A673 (cell line): ENCODE data around the gene ZFP28.

ENCODE experiments used
- CTCF ChIP-seq: fragments of 300-800, 200-600 bp; sonication (generic); conservative IDR thresholded peaks from 2 replicates; pipeline ENCODE4 v1.5.1; 2017; ENCODE audit warnings: low read depth, mild to moderate bottlenecking, antibody characterized with exemption, low read length, moderate library complexity, mixed read lengths
- EZH2 ChIP-seq: fragments of 200-600 bp; sonication (generic); IDR thresholded peaks from 2 replicates; pipeline ENCODE4 v1.6.1; 2017; ENCODE audit warnings: borderline replicate concordance, low read depth, mild to moderate bottlenecking, mixed read lengths, antibody characterized with exemption, low read length; ENCODE audit not compliant: poor library complexity, severe bottlenecking

GRCh38 chr19:56572589-56572988, 33.8 kb downstream of the ZFP28 start:
- TF ChIP-seq CTCF: no peak
- TF ChIP-seq EZH2: no peak
